IMR-90 (cell line): Measurements from ENCODE around the gene COL27A1. TPM values are rescaled to one million over a fixed set of nuclear protein-coding genes. Genes with fewer than 3 reads are reported as not detected.

ENCODE experiments used
- ATAC-seq: fragments of 200-7000 bp; cut with Tn5 transposase; 2 replicates; pipeline ENCODE4 v1.9.1; 2020; ENCODE audit warnings: low read depth, mild to moderate bottlenecking, moderate library complexity
- BruUV-seq: library from RNA; stranded (reverse); fragments of 400-500 nt; replicated peaks from 2 replicates; lab custom pipeline; 2021; lab: Mats Ljungman, UMichigan
- CTCF ChIA-PET: fragments of 300-600 bp; formaldehyde crosslinking; extraction: SDS; loops from one replicate; lab custom pipeline; 2021; ENCODE audit warnings: antibody characterized with exemption; lab: Yijun Ruan, JAX
- POLR2A ChIA-PET: fragments of 300-600 bp; sonication (Branson Sonifier 250); formaldehyde crosslinking; loops from one replicate; lab custom pipeline; 2022; ENCODE audit warnings: antibody characterized with exemption; ENCODE audit not compliant: unreplicated experiment; lab: Charles Lee
- DNase-seq: peaks from one replicate; pipeline ENCODE4 v3.0.0; 2013
- H2AFZ ChIP-seq: replicated peaks from 2 replicates; pipeline ENCODE3; 2013; ENCODE audit warnings: low read length, mild to moderate bottlenecking; ENCODE audit not compliant: poor library complexity
- H2AK5ac ChIP-seq: 2 replicates; pipeline ENCODE4 v1.6.1; 2013; ENCODE audit warnings: low read depth, low read length, inconsistent platforms
- H2AK9ac ChIP-seq: replicated peaks from 2 replicates; pipeline ENCODE3; 2013; ENCODE audit warnings: mild to moderate bottlenecking, low read depth, low read length, moderate library complexity; ENCODE audit not compliant: poor library complexity
- H2BK120ac ChIP-seq: 2 replicates; pipeline ENCODE4 v1.6.1; 2013; ENCODE audit warnings: low read depth, low read length, inconsistent platforms
- H2BK15ac ChIP-seq: 3 replicates; pipeline ENCODE4 v1.6.1; 2013; ENCODE audit warnings: low read depth, low read length, inconsistent platforms
- H2BK20ac ChIP-seq: 2 replicates; pipeline ENCODE4 v1.6.1; 2013; ENCODE audit warnings: low read depth, mild to moderate bottlenecking, inconsistent platforms, low read length, moderate library complexity
- H2BK5ac ChIP-seq: 2 replicates; pipeline ENCODE4 v1.6.1; 2013; ENCODE audit warnings: mild to moderate bottlenecking, low read depth, low read length, inconsistent platforms; ENCODE audit not compliant: poor library complexity, severe bottlenecking
- H3K14ac ChIP-seq: replicated peaks from 2 replicates; pipeline ENCODE4 v1.6.1; 2013; ENCODE audit warnings: low read depth, low read length, inconsistent platforms
- H3K18ac ChIP-seq: 2 replicates; pipeline ENCODE4 v1.6.1; 2013; ENCODE audit warnings: low read depth, low read length, control low read depth
- H3K23ac ChIP-seq: 2 replicates; pipeline ENCODE4 v1.6.1; 2013; ENCODE audit warnings: low read depth, low read length, inconsistent platforms
- H3K27ac ChIP-seq: 2 replicates; pipeline ENCODE4 v1.5.1; 2013; ENCODE audit warnings: mild to moderate bottlenecking, control low read depth, low read length; ENCODE audit not compliant: insufficient read depth
- H3K27me3 ChIP-seq: 2 replicates; pipeline ENCODE4 v1.6.1; 2013; ENCODE audit warnings: low read length; ENCODE audit not compliant: control insufficient read depth, insufficient read depth
- H3K36me3 ChIP-seq: 2 replicates; pipeline ENCODE4 v1.6.1; 2013; ENCODE audit warnings: low read length, mixed read lengths; ENCODE audit not compliant: control insufficient read depth, insufficient read depth
- H3K4ac ChIP-seq: 2 replicates; pipeline ENCODE4 v1.6.1; 2013; ENCODE audit warnings: low read depth, low read length, inconsistent platforms
- H3K4me1 ChIP-seq: 2 replicates; pipeline ENCODE4 v1.6.1; 2013; ENCODE audit warnings: low read length, mixed read lengths; ENCODE audit not compliant: control insufficient read depth, insufficient read depth
- H3K4me2 ChIP-seq: 2 replicates; pipeline ENCODE4 v1.6.1; 2013; ENCODE audit warnings: low read depth, mild to moderate bottlenecking, control low read depth, low read length, moderate library complexity
- H3K4me3 ChIP-seq: 2 replicates; pipeline ENCODE4 v1.5.1; 2013; ENCODE audit warnings: low read depth, mild to moderate bottlenecking, control low read depth, low read length, moderate library complexity; ENCODE audit not compliant: insufficient read depth
- H3K56ac ChIP-seq: 2 replicates; pipeline ENCODE4 v1.6.1; 2013; ENCODE audit warnings: low read length, inconsistent platforms; ENCODE audit not compliant: insufficient read depth; ENCODE audit errors: extremely low read depth
- H3K79me1 ChIP-seq, 2 experiments: 2 replicates each; pipeline ENCODE4 v1.6.1; 2013; ENCODE audit warnings: low read length in 2 of 2, inconsistent platforms in 1 of 2, low read depth in 1 of 2
- H3K9ac ChIP-seq: 2 replicates; pipeline ENCODE4 v1.6.1; 2013; ENCODE audit warnings: low read depth, low read length, control low read depth
- H3K9me1 ChIP-seq: 2 replicates; pipeline ENCODE4 v1.6.1; 2013; ENCODE audit warnings: low read length, inconsistent platforms; ENCODE audit not compliant: insufficient read depth
- H3K9me3 ChIP-seq: 2 replicates; pipeline ENCODE4 v1.6.1; 2013; ENCODE audit warnings: low read length; ENCODE audit not compliant: control insufficient read depth, insufficient read depth
- H4K20me1 ChIP-seq: 2 replicates; pipeline ENCODE4 v1.6.1; 2013; ENCODE audit warnings: low read length, inconsistent platforms; ENCODE audit not compliant: insufficient read depth
- H4K5ac ChIP-seq: 2 replicates; pipeline ENCODE4 v1.6.1; 2013; ENCODE audit warnings: mild to moderate bottlenecking, low read depth, low read length, control low read depth
- H4K8ac ChIP-seq, 2 experiments: 2 replicates each; pipeline ENCODE4 v1.6.1; 2013; ENCODE audit warnings: low read depth in 2 of 2, low read length in 2 of 2, control low read depth in 1 of 2, inconsistent platforms in 1 of 2
- H4K91ac ChIP-seq: 2 replicates; pipeline ENCODE4 v1.6.1; 2013; ENCODE audit warnings: low read depth, low read length, inconsistent platforms; ENCODE audit not compliant: insufficient read depth
- BHLHE40 ChIP-seq: fragments of 150-350 bp; IDR thresholded peaks from 2 replicates; pipeline ENCODE4 v1.6.1; 2016; ENCODE audit warnings: mild to moderate bottlenecking, low read depth, low read length
- CEBPB ChIP-seq: IDR thresholded peaks from 2 replicates; pipeline ENCODE4 v1.6.1; 2012; ENCODE audit warnings: low read depth, low read length, improper control_type of control experiment
- CHD1 ChIP-seq: IDR thresholded peaks from 2 replicates; pipeline ENCODE4 v1.6.1; 2012; ENCODE audit warnings: low read depth, low read length, improper control_type of control experiment
- ELK1 ChIP-seq: fragments of 150-350 bp; IDR thresholded peaks from 2 replicates; pipeline ENCODE4 v1.6.1; 2016; ENCODE audit warnings: low read depth, mild to moderate bottlenecking, low read length, moderate library complexity, borderline replicate concordance
- FOS ChIP-seq: fragments of 150-350 bp; IDR thresholded peaks from 2 replicates; pipeline ENCODE4 v1.6.1; 2016; ENCODE audit warnings: low read depth, low read length
- MAFK ChIP-seq: IDR thresholded peaks from 2 replicates; pipeline ENCODE4 v1.6.1; 2012; ENCODE audit warnings: low read depth, low read length, improper control_type of control experiment
- MAZ ChIP-seq: IDR thresholded peaks from 2 replicates; pipeline ENCODE4 v1.6.1; 2012; ENCODE audit warnings: low read depth, mild to moderate bottlenecking, low read length, improper control_type of control experiment, moderate library complexity, borderline replicate concordance
- MXI1 ChIP-seq: IDR thresholded peaks from 2 replicates; pipeline ENCODE4 v1.6.1; 2012; ENCODE audit warnings: low read depth, mild to moderate bottlenecking, low read length, moderate library complexity, borderline replicate concordance
- POLR2A ChIP-seq: IDR thresholded peaks from 2 replicates; pipeline ENCODE4 v1.6.1; 2012; ENCODE audit warnings: mild to moderate bottlenecking, low read depth, low read length
- RAD21 ChIP-seq: IDR thresholded peaks from 2 replicates; pipeline ENCODE4 v1.6.1; 2012; ENCODE audit warnings: low read length, improper control_type of control experiment
- RCOR1 ChIP-seq: IDR thresholded peaks from 2 replicates; pipeline ENCODE4 v1.6.1; 2012; ENCODE audit warnings: mild to moderate bottlenecking, low read length, improper control_type of control experiment; ENCODE audit not compliant: insufficient replicate concordance
- RFX5 ChIP-seq: IDR thresholded peaks from 2 replicates; pipeline ENCODE4 v1.8.0; 2012; ENCODE audit warnings: low read depth, mild to moderate bottlenecking, low read length, moderate library complexity
- SMC3 ChIP-seq: fragments of 150-350 bp; IDR thresholded peaks from 2 replicates; pipeline ENCODE4 v1.6.1; 2016; ENCODE audit warnings: low read depth, mild to moderate bottlenecking, antibody characterized with exemption, low read length, moderate library complexity
- WGBS, 2 experiments: methylation state at CpG; one replicate each; pipeline versions ENCODE4 v1.1.5 to v1.1.7; 2013; ENCODE audit warnings: missing lambda C conversion rate in 2 of 2; ENCODE audit not compliant: insufficient read length in 1 of 2; ENCODE audit errors: extremely low coverage in 2 of 2; 5-methylcytosine and 5-hydroxymethylcytosine counted together
- dilution Hi-C: fragments of 300-500 bp; cut with HindIII; formaldehyde crosslinking; loops from one replicate; pipeline ENCODE4 v1.14.3; 2018; ENCODE audit warnings: low sequenced_read_pairs; ENCODE audit not compliant: unreplicated experiment
- in situ Hi-C: fragments of 300-500 bp; cut with MboI; formaldehyde crosslinking; loops from 3 replicates; pipeline ENCODE4 v1.14.3; 2019; ENCODE audit warnings: low sequenced_read_pairs, inconsistent platforms, mixed read lengths
- intact Hi-C: fragments of 100-400 bp; cut with micrococcal nuclease; formaldehyde crosslinking; loops from 2 replicates; pipeline ENCODE4 v1.10.0; 2022
- polyA plus RNA-seq, 3 experiments: library from polyadenylated mRNA; depleted of rRNA; stranded (reverse); fragments of >200 nt; gene quantifications; 2 replicates each; pipeline ENCODE4 v1.2.3, GENCODE V29; 2012; ENCODE audit warnings: low replicate concordance in 1 of 3
- total RNA-seq: library from RNA; depleted of rRNA; stranded (reverse); fragments of >200 nt; gene quantifications from 2 replicates; pipeline ENCODE4 v1.2.3, GENCODE V29; 2012
- TF ChIP-seq, protein P1 (sequence below): fragments of 150-350 bp; IDR thresholded peaks from 2 replicates; pipeline ENCODE4 v1.6.1; 2017; ENCODE audit warnings: mild to moderate bottlenecking, antibody characterized with exemption, low read length, low read depth
- TF ChIP-seq, protein P2 (sequence below): conservative IDR thresholded peaks from 2 replicates; pipeline ENCODE4 v1.5.1; 2012; ENCODE audit warnings: mild to moderate bottlenecking, low read depth, low read length, improper control_type of control experiment

COL27A1 gene
- total and polyA plus RNA-seq, 2 of the 4 experiments (the other 2 are of a cell fraction), result 3.2 to 18.3 TPM

DNA sequence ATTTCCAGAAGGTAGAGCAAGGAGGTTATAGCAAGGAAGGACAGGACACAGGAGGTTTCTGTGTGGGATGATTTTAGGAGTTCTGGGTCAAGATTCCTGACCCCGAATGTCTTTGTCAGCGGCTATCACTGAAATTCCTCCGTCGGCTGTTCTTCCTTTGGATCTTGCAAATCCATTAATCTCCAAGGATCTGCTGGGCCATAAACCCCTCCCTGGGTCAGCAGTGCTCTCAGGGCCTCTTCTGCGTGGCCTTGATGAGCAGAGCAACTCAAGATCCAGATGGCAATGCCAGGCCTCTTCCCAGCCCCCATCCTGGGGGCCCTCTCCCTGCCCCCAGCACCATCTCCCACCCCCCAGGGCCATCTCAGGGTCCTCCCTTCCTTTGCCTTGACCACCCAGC is 16.3 kb upstream of the COL27A1 start:
- Histone ChIP-seq H3K18ac (no peak overlapping the region), H3K14ac (no peak overlapping the region), H2BK5ac (no peak overlapping the region), H3K4me3 (no peak overlapping the region), H2BK120ac (no peak overlapping the region), H3K4me2 (no peak overlapping the region), H2AK5ac (no peak overlapping the region), H4K91ac (no peak overlapping the region), H3K4ac (no peak overlapping the region), H3K4me1 (no peaks in the 10 kb centered on the region), H2BK20ac (no peak overlapping the region), H3K27me3 (peaks cover 77% of the 10 kb centered on the region), H3K23ac (no peak overlapping the region), H3K79me1 (no peaks in the 10 kb centered on the region), H3K27ac (no peak overlapping the region), H2BK15ac (no peak overlapping the region), H2AFZ (peak overlapping the region; percentile 8), H3K9ac (no peak overlapping the region), H4K5ac (no peak overlapping the region), H2AK9ac (no peak overlapping the region), H4K8ac (no peak overlapping the region), H3K56ac (no peak overlapping the region), H3K36me3 (no peaks in the 10 kb centered on the region), H4K20me1 (no peaks in the 10 kb centered on the region), H3K9me3 (peaks cover 8% of the 10 kb centered on the region), H3K9me1 (no peaks in the 10 kb centered on the region)
- no peak for ATAC-seq
- intact Hi-C loops (no loop called here), dilution Hi-C loops (no loop called here), in situ Hi-C loops (no loop called here)
- no TSS peak for BruUV-seq
- DNase-seq, result no peak
- CTCF ChIA-PET, result interaction anchor here (1.1 kb wide), 1 partner anchor 12 kb away, joined by 3 read pairs; no protein-coding TSS in a partner anchor
- POLR2A ChIA-PET, result no interaction called here
- WGBS, 2 experiments, result 80% methylated on average over 1 of the region's 5 CpGs; no CpG with 5 or more reads in 1 of the 2 experiments
- no peak for TF ChIP-seq RCOR1
- no peak for TF ChIP-seq BHLHE40
- TF ChIP-seq RAD21, result no peak
- no peak for TF ChIP-seq ELK1
- TF ChIP-seq POLR2A, result no peak
- no peak for TF ChIP-seq MAFK
- TF ChIP-seq, protein P1, sequence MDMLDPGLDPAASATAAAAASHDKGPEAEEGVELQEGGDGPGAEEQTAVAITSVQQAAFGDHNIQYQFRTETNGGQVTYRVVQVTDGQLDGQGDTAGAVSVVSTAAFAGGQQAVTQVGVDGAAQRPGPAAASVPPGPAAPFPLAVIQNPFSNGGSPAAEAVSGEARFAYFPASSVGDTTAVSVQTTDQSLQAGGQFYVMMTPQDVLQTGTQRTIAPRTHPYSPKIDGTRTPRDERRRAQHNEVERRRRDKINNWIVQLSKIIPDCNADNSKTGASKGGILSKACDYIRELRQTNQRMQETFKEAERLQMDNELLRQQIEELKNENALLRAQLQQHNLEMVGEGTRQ, result no peak
- TF ChIP-seq, protein P2, sequence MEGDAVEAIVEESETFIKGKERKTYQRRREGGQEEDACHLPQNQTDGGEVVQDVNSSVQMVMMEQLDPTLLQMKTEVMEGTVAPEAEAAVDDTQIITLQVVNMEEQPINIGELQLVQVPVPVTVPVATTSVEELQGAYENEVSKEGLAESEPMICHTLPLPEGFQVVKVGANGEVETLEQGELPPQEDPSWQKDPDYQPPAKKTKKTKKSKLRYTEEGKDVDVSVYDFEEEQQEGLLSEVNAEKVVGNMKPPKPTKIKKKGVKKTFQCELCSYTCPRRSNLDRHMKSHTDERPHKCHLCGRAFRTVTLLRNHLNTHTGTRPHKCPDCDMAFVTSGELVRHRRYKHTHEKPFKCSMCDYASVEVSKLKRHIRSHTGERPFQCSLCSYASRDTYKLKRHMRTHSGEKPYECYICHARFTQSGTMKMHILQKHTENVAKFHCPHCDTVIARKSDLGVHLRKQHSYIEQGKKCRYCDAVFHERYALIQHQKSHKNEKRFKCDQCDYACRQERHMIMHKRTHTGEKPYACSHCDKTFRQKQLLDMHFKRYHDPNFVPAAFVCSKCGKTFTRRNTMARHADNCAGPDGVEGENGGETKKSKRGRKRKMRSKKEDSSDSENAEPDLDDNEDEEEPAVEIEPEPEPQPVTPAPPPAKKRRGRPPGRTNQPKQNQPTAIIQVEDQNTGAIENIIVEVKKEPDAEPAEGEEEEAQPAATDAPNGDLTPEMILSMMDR, result no peak
- TF ChIP-seq MXI1, result no peak
- TF ChIP-seq SMC3, result no peak
- no peak for TF ChIP-seq CEBPB
- TF ChIP-seq RFX5, result no peak
- no peak for TF ChIP-seq FOS
- no peak for TF ChIP-seq MAZ
- TF ChIP-seq CHD1, result no peak
